GM12878 (cell line): Measurements from ENCODE around the gene NEGR1. TPM values are rescaled to one million over a fixed set of nuclear protein-coding genes. Genes with fewer than 3 reads are reported as not detected.

Experiments
- ATAC-seq: fragments of 200-7000 bp; cut with Tn5 transposase; 3 replicates; pipeline ENCODE4 v1.9.1; 2020; ENCODE audit warnings: mild to moderate bottlenecking, moderate library complexity
- BruUV-seq: library from RNA; stranded (reverse); fragments of 400-500 nt; replicated peaks from 2 replicates; lab custom pipeline; 2021; lab: Mats Ljungman, UMichigan
- CTCF ChIA-PET: fragments of 300-600 bp; sonication (Branson Sonifier 250); formaldehyde crosslinking; extraction: SDS; loops from one replicate; lab custom pipeline; 2021; ENCODE audit warnings: inconsistent platforms; lab: Yijun Ruan, JAX
- POLR2A ChIA-PET: fragments of 350-600 bp; formaldehyde crosslinking; extraction: SDS; loops from one replicate; lab custom pipeline; 2021; ENCODE audit warnings: inconsistent platforms; lab: Charles Lee
- RAD21 ChIA-PET: fragments of 300-600 bp; sonication (Branson Sonifier 250); formaldehyde crosslinking; loops from one replicate; lab custom pipeline; 2023; ENCODE audit warnings: antibody characterized with exemption; ENCODE audit not compliant: unreplicated experiment; lab: Charles Lee
- SMC1A ChIA-PET: fragments of 300-600 bp; sonication (Branson Sonifier 250); formaldehyde crosslinking; loops from one replicate; lab custom pipeline; 2023; ENCODE audit not compliant: unreplicated experiment, uncharacterized antibody; lab: Charles Lee
- DNase-seq: peaks from one replicate; pipeline ENCODE4 v3.0.0-alpha.2; 2011; ENCODE audit warnings: low read depth, low spot score
- FAIRE-seq: peaks from 3 replicates; lab custom pipeline; 2011; peaks lifted over from hg19 to GRCh38; lab: Jason Lieb, UNC
- H2AFZ ChIP-seq: 2 replicates; pipeline ENCODE4 v1.6.0; 2011; ENCODE audit warnings: low read depth, low read length, control low read depth; ENCODE audit not compliant: control insufficient read depth
- H3K27ac ChIP-seq: 2 replicates; pipeline ENCODE4 v1.5.1; 2011; ENCODE audit warnings: control low read depth; ENCODE audit not compliant: control insufficient read depth, insufficient read depth
- H3K27me3 ChIP-seq, 2 experiments: replicated peaks in 1 of 2; 2 replicates each; pipeline versions ENCODE4 v1.6.0 to v1.6.1; 2011; ENCODE audit warnings: low read length in 1 of 2; ENCODE audit not compliant: control insufficient read depth in 2 of 2, insufficient read depth in 2 of 2
- H3K36me3 ChIP-seq, 2 experiments: 2 replicates each; pipeline ENCODE4 v1.5.1; 2011; ENCODE audit warnings: low read length in 1 of 2; ENCODE audit not compliant: control insufficient read depth in 2 of 2, insufficient read depth in 2 of 2
- H3K4me1 ChIP-seq: 2 replicates; pipeline ENCODE4 v1.6.1; 2011; ENCODE audit warnings: mild to moderate bottlenecking, low read length, moderate library complexity, mixed read lengths; ENCODE audit not compliant: control insufficient read depth, insufficient read depth
- H3K4me2 ChIP-seq: 2 replicates; pipeline ENCODE4 v1.6.0; 2011; ENCODE audit warnings: control low read depth; ENCODE audit not compliant: control insufficient read depth, insufficient read depth
- H3K4me3 ChIP-seq: fragments of 200-600 bp; sonication (generic); 2 replicates; pipeline ENCODE4 v1.5.1; 2016
- H3K79me2 ChIP-seq: 2 replicates; pipeline ENCODE4 v1.6.0; 2011; ENCODE audit warnings: low read length; ENCODE audit not compliant: control insufficient read depth, insufficient read depth
- H3K9ac ChIP-seq: 2 replicates; pipeline ENCODE4 v1.8.0; 2011; ENCODE audit warnings: low read length, control low read depth, mixed read lengths; ENCODE audit not compliant: control insufficient read depth, insufficient read depth
- H3K9me3 ChIP-seq: replicated peaks from 3 replicates; pipeline ENCODE4 v1.5.1; 2011; ENCODE audit warnings: mild to moderate bottlenecking, low read length; ENCODE audit not compliant: control insufficient read depth, insufficient read depth
- H4K20me1 ChIP-seq: 2 replicates; pipeline ENCODE4 v1.6.0; 2011; ENCODE audit not compliant: control insufficient read depth, insufficient read depth
- BMI1 ChIP-seq: fragments of 450-650 bp; IDR thresholded peaks from 2 replicates; pipeline ENCODE4 v1.6.1; 2016; ENCODE audit warnings: mild to moderate bottlenecking, moderate library complexity, borderline replicate concordance
- CEBPB ChIP-seq, 2 experiments: fragments of 150-350 bp in 1 of 2; IDR thresholded peaks; 2 replicates each; pipeline ENCODE4 v1.6.1; 2012 to 2014; ENCODE audit warnings: low read depth in 2 of 2, low read length in 2 of 2, borderline replicate concordance in 1 of 2, inconsistent platforms in 1 of 2
- MEF2B ChIP-seq: fragments of 450-650 bp; IDR thresholded peaks from 2 replicates; pipeline ENCODE4 v1.6.1; 2018; ENCODE audit warnings: mild to moderate bottlenecking, moderate library complexity; ENCODE audit not compliant: partially characterized antibody, poor library complexity, severe bottlenecking
- NFIC ChIP-seq: IDR thresholded peaks from 2 replicates; pipeline ENCODE4 v1.6.1; 2012; ENCODE audit warnings: low read depth, mild to moderate bottlenecking, inconsistent platforms, low read length, moderate library complexity
- NFYA ChIP-seq: IDR thresholded peaks from 2 replicates; pipeline ENCODE4 v1.6.1; 2011; ENCODE audit warnings: low read depth, mild to moderate bottlenecking, low read length, improper control_type of control experiment, borderline replicate concordance
- NR2C1 ChIP-seq: fragments of 450-650 bp; IDR thresholded peaks from 2 replicates; pipeline ENCODE4 v1.6.1; 2017; ENCODE audit warnings: antibody characterized with exemption, mild to moderate bottlenecking, moderate library complexity
- PML ChIP-seq: IDR thresholded peaks from 2 replicates; pipeline ENCODE4 v1.6.1; 2012; ENCODE audit warnings: low read length, inconsistent platforms
- SMC3 ChIP-seq: IDR thresholded peaks from 2 replicates; pipeline ENCODE4 v1.6.1; 2011; ENCODE audit warnings: low read length, improper control_type of control experiment, borderline replicate concordance
- SREBF1 ChIP-seq: IDR thresholded peaks from 2 replicates; pipeline ENCODE4 v1.6.1; 2012; ENCODE audit warnings: mild to moderate bottlenecking, low read length
- SRF ChIP-seq, 2 experiments: IDR thresholded peaks; 2 replicates each; pipeline ENCODE4 v1.6.1; 2011; ENCODE audit warnings: low read depth in 2 of 2, low read length in 2 of 2, mild to moderate bottlenecking in 1 of 2, moderate library complexity in 1 of 2
- STAT1 ChIP-seq: fragments of 450-650 bp; conservative IDR thresholded peaks from 2 replicates; pipeline ENCODE4 v1.6.1; 2014; ENCODE audit warnings: antibody characterized with exemption, mild to moderate bottlenecking
- TARDBP ChIP-seq: IDR thresholded peaks from 2 replicates; pipeline ENCODE4 v1.6.1; 2016; ENCODE audit warnings: borderline replicate concordance
- TCF7 ChIP-seq: IDR thresholded peaks from 2 replicates; pipeline ENCODE4 v1.6.1; 2014; ENCODE audit warnings: antibody characterized with exemption, borderline replicate concordance
- WGBS: methylation state at CpG from one replicate; pipeline ENCODE4 v1.1.6; 2016; ENCODE audit warnings: low lambda C conversion rate; ENCODE audit not compliant: insufficient replicate concordance, insufficient coverage; ENCODE audit errors: missing lambda C conversion rate; 5-methylcytosine and 5-hydroxymethylcytosine counted together
- in situ Hi-C: fragments of 300-500 bp; cut with MboI; formaldehyde crosslinking; loops from 9 replicates; pipeline ENCODE4 v1.14.3; 2018; ENCODE audit warnings: mixed read lengths
- intact Hi-C: fragments of 100-400 bp; cut with micrococcal nuclease; formaldehyde crosslinking; loops from one replicate; pipeline ENCODE4 v1.14.2; 2022; ENCODE audit not compliant: unreplicated experiment
- polyA plus RNA-seq, 11 experiments: library from polyadenylated mRNA; depleted of rRNA in 4 of 11; unstranded in 6 of 11; stranded (reverse) in 5 of 11; fragments of >200 nt; fragmentation: Nextera tagmentation in 4 of 11; fragmentation: Illumina TruSeq in 1 of 11; extraction: Ambion mirVana in 4 of 11; extraction: Trizol in 1 of 11; gene quantifications; 1 replicate in 1 of 11; 2 replicates in 10 of 11; pipeline versions ENCODE4 v1.2.1 to v1.2.3, GENCODE V29; 2011 to 2016; ENCODE audit warnings: inconsistent platforms in 2 of 11, missing spikeins in 2 of 11, low read depth in 1 of 11
- total RNA-seq, 4 experiments: library from RNA; depleted of rRNA in 3 of 4; stranded (reverse); fragments of >200 nt in 3 of 4; fragmentation: Illumina TruSeq in 1 of 4; extraction: Trizol in 1 of 4; gene quantifications; 2 replicates each; pipeline versions ENCODE4 v1.2.1 to v1.2.3, GENCODE V29; 2013 to 2021
- TF ChIP-seq, protein P1 (sequence below): fragments of 450-650 bp; conservative IDR thresholded peaks from 2 replicates; pipeline ENCODE4 v1.6.1; 2017; ENCODE audit warnings: mild to moderate bottlenecking, moderate library complexity
- TF ChIP-seq, protein P2 (sequence below): IDR thresholded peaks from 2 replicates; pipeline ENCODE4 v1.6.1; 2011; ENCODE audit warnings: low read depth, low read length, improper control_type of control experiment, borderline replicate concordance

The NEGR1 gene
- total and polyA plus RNA-seq, 10 of the 15 experiments (the other 5 are each of a cell fraction or from before 2014, with no cell fraction given) = under 0.01 to 0.03 (median 0.01) TPM; not detected in 7

DNA sequence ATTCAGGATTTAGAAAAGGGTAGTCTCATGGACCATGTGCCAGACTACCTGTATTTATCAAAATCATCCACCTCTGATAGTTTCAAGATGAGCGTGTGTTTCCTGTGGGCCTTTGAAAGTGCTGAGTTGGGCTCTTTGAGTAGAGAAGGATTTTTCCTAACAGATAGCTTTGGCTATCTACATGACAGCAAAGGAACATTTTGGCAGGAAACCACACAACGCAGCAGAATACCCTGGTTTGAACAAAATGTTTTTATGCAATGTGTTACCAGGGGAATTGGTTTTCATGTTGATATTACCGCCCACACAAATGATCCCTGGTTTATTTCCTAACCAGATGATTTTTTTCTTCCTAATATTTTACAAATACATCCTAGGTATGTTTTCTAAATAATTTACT, 431.4 kb downstream of the NEGR1 start:
- ChIA-PET SMC1A (no interaction called here), CTCF (no interaction called here)

DNA sequence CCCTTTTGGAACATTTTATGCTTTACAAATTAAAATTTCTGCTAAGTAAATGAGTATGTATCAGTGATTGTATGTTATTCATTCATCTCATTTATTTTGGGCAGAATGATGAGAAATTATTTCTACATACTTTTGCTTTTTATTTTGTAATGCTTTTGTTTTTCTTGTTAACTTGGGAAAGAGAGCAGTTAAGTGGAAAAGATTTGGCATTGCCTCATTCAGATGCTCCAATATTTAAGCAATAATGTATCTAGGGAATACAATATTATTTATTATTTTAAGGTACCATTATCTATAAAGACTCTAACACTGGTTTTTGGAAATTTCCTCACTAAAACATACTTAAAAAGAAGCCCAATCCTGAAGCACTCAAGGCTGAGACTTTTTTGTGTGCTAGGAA, 431.8 kb downstream of the NEGR1 start:
- Histone ChIP-seq H3K9ac (no peak overlapping the region), H3K9me3 (no peaks in the 10 kb centered on the region), H3K79me2 (no peaks in the 10 kb centered on the region), H3K27ac (no peak overlapping the region), H2AFZ (no peak overlapping the region), H3K36me3 (no peaks in the 10 kb centered on the region), H3K27me3 (no peaks in the 10 kb centered on the region), H3K4me3 (no peak overlapping the region), H4K20me1 (no peaks in the 10 kb centered on the region), H3K4me2 (no peak overlapping the region), H3K4me1 (no peaks in the 10 kb centered on the region)
- ChIA-PET CTCF (no interaction called here), SMC1A (no interaction called here), POLR2A (no interaction called here), RAD21 (no interaction called here)
- DNase-seq = no peak
- in situ Hi-C loops (no loop called here), intact Hi-C loops (no loop called here)
- ATAC-seq = no peak
- FAIRE-seq = no peak
- BruUV-seq = no TSS peak
- no peak for TF ChIP-seq TARDBP
- TF ChIP-seq SMC3 = no peak
- no peak for TF ChIP-seq BMI1
- no peak for TF ChIP-seq NR2C1
- TF ChIP-seq MEF2B = no peak
- TF ChIP-seq SRF (IDR thresholded peaks at IDR 0.05; ENCODE audit: low read depth in 2 of 2, low read length in 2 of 2) = no peak
- TF ChIP-seq, protein P1, sequence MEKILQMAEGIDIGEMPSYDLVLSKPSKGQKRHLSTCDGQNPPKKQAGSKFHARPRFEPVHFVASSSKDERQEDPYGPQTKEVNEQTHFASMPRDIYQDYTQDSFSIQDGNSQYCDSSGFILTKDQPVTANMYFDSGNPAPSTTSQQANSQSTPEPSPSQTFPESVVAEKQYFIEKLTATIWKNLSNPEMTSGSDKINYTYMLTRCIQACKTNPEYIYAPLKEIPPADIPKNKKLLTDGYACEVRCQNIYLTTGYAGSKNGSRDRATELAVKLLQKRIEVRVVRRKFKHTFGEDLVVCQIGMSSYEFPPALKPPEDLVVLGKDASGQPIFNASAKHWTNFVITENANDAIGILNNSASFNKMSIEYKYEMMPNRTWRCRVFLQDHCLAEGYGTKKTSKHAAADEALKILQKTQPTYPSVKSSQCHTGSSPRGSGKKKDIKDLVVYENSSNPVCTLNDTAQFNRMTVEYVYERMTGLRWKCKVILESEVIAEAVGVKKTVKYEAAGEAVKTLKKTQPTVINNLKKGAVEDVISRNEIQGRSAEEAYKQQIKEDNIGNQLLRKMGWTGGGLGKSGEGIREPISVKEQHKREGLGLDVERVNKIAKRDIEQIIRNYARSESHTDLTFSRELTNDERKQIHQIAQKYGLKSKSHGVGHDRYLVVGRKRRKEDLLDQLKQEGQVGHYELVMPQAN = no peak
- no peak for TF ChIP-seq TCF7
- no peak for TF ChIP-seq CEBPB (IDR thresholded peaks at IDR 0.05; ENCODE audit: borderline replicate concordance in 1 of 2, low read depth in 2 of 2, low read length in 2 of 2)
- no peak for TF ChIP-seq STAT1
- no peak for TF ChIP-seq NFYA
- TF ChIP-seq, protein P2, sequence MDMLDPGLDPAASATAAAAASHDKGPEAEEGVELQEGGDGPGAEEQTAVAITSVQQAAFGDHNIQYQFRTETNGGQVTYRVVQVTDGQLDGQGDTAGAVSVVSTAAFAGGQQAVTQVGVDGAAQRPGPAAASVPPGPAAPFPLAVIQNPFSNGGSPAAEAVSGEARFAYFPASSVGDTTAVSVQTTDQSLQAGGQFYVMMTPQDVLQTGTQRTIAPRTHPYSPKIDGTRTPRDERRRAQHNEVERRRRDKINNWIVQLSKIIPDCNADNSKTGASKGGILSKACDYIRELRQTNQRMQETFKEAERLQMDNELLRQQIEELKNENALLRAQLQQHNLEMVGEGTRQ = no peak
- TF ChIP-seq NFIC = no peak

More for the DNA sequence above, 431.4 kb downstream of the NEGR1 start:
- POLR2A ChIA-PET = no interaction called here
- no TSS peak for BruUV-seq
- Histone ChIP-seq H2AFZ (no peak overlapping the region), H3K4me2 (no peak overlapping the region), H4K20me1 (no peaks in the 10 kb centered on the region), H3K27me3 (no peaks in the 10 kb centered on the region), H3K4me3 (no peak overlapping the region), H3K9ac (no peak overlapping the region), H3K27ac (no peak overlapping the region), H3K36me3 (no peaks in the 10 kb centered on the region), H3K79me2 (no peaks in the 10 kb centered on the region), H3K9me3 (no peaks in the 10 kb centered on the region), H3K4me1 (no peaks in the 10 kb centered on the region)
- ATAC-seq (no peak), DNase-seq (no peak), FAIRE-seq (no peak)
- TF ChIP-seq PML (no peak), SREBF1 (no peak)
- intact Hi-C loops (no loop called here), in situ Hi-C loops (no loop called here)
- WGBS = 13% methylated on average over 3 of the region's 3 CpGs
- RAD21 ChIA-PET = no interaction called here
